GM12878 (cell line): Measurements from ENCODE around the gene HNRNPA0. TPM values are rescaled to one million over a fixed set of nuclear protein-coding genes. Genes with fewer than 3 reads are reported as not detected.

ENCODE experiments used
- ATAC-seq: fragments of 200-7000 bp; cut with Tn5 transposase; 3 replicates; pipeline ENCODE4 v1.9.1; 2020; ENCODE audit warnings: mild to moderate bottlenecking, moderate library complexity
- BruUV-seq: library from RNA; stranded (reverse); fragments of 400-500 nt; replicated peaks from 2 replicates; lab custom pipeline; 2021; lab: Mats Ljungman, UMichigan
- CTCF ChIA-PET: fragments of 300-600 bp; sonication (Branson Sonifier 250); formaldehyde crosslinking; extraction: SDS; loops from one replicate; lab custom pipeline; 2021; ENCODE audit warnings: inconsistent platforms; lab: Yijun Ruan, JAX
- POLR2A ChIA-PET: fragments of 350-600 bp; formaldehyde crosslinking; extraction: SDS; loops from one replicate; lab custom pipeline; 2021; ENCODE audit warnings: inconsistent platforms; lab: Charles Lee
- RAD21 ChIA-PET: fragments of 300-600 bp; sonication (Branson Sonifier 250); formaldehyde crosslinking; loops from one replicate; lab custom pipeline; 2023; ENCODE audit warnings: antibody characterized with exemption; ENCODE audit not compliant: unreplicated experiment; lab: Charles Lee
- SMC1A ChIA-PET: fragments of 300-600 bp; sonication (Branson Sonifier 250); formaldehyde crosslinking; loops from one replicate; lab custom pipeline; 2023; ENCODE audit not compliant: unreplicated experiment, uncharacterized antibody; lab: Charles Lee
- DNase-seq: peaks from one replicate; pipeline ENCODE4 v3.0.0-alpha.2; 2011; ENCODE audit warnings: low read depth, low spot score
- FAIRE-seq: peaks from 3 replicates; lab custom pipeline; 2011; peaks lifted over from hg19 to GRCh38; lab: Jason Lieb, UNC
- H2AFZ ChIP-seq: 2 replicates; pipeline ENCODE4 v1.6.0; 2011; ENCODE audit warnings: low read depth, low read length, control low read depth; ENCODE audit not compliant: control insufficient read depth
- H3K27ac ChIP-seq: 2 replicates; pipeline ENCODE4 v1.5.1; 2011; ENCODE audit warnings: control low read depth; ENCODE audit not compliant: control insufficient read depth, insufficient read depth
- H3K27me3 ChIP-seq, 2 experiments: replicated peaks in 1 of 2; 2 replicates each; pipeline versions ENCODE4 v1.6.0 to v1.6.1; 2011; ENCODE audit warnings: low read length in 1 of 2; ENCODE audit not compliant: control insufficient read depth in 2 of 2, insufficient read depth in 2 of 2
- H3K36me3 ChIP-seq, 2 experiments: 2 replicates each; pipeline ENCODE4 v1.5.1; 2011; ENCODE audit warnings: low read length in 1 of 2; ENCODE audit not compliant: control insufficient read depth in 2 of 2, insufficient read depth in 2 of 2
- H3K4me1 ChIP-seq: 2 replicates; pipeline ENCODE4 v1.6.1; 2011; ENCODE audit warnings: mild to moderate bottlenecking, low read length, moderate library complexity, mixed read lengths; ENCODE audit not compliant: control insufficient read depth, insufficient read depth
- H3K4me2 ChIP-seq: 2 replicates; pipeline ENCODE4 v1.6.0; 2011; ENCODE audit warnings: control low read depth; ENCODE audit not compliant: control insufficient read depth, insufficient read depth
- H3K4me3 ChIP-seq: fragments of 200-600 bp; sonication (generic); 2 replicates; pipeline ENCODE4 v1.5.1; 2016
- H3K79me2 ChIP-seq: 2 replicates; pipeline ENCODE4 v1.6.0; 2011; ENCODE audit warnings: low read length; ENCODE audit not compliant: control insufficient read depth, insufficient read depth
- H3K9ac ChIP-seq: 2 replicates; pipeline ENCODE4 v1.8.0; 2011; ENCODE audit warnings: low read length, control low read depth, mixed read lengths; ENCODE audit not compliant: control insufficient read depth, insufficient read depth
- H3K9me3 ChIP-seq: replicated peaks from 3 replicates; pipeline ENCODE4 v1.5.1; 2011; ENCODE audit warnings: mild to moderate bottlenecking, low read length; ENCODE audit not compliant: control insufficient read depth, insufficient read depth
- H4K20me1 ChIP-seq: 2 replicates; pipeline ENCODE4 v1.6.0; 2011; ENCODE audit not compliant: control insufficient read depth, insufficient read depth
- BCL11A ChIP-seq: IDR thresholded peaks from 2 replicates; pipeline ENCODE4 v1.6.1; 2011; ENCODE audit warnings: low read depth, low read length
- BHLHE40 ChIP-seq, 2 experiments: fragments of 450-650 bp in 1 of 2; IDR thresholded peaks; 2 replicates each; pipeline ENCODE4 v1.6.1; 2011 to 2017; ENCODE audit warnings: low read depth in 2 of 2, borderline replicate concordance in 1 of 2, improper control_type of control experiment in 1 of 2, low read length in 1 of 2, mild to moderate bottlenecking in 1 of 2
- EP300 ChIP-seq, 2 experiments: fragments of 150-350 bp in 1 of 2; IDR thresholded peaks; 2 replicates each; pipeline ENCODE4 v1.6.1; 2011 to 2012; ENCODE audit warnings: low read depth in 2 of 2, low read length in 2 of 2, borderline replicate concordance in 1 of 2, improper control_type of control experiment in 1 of 2, inconsistent platforms in 1 of 2; ENCODE audit not compliant: control insufficient read depth in 1 of 2
- IKZF1 ChIP-seq: fragments of 450-650 bp; conservative IDR thresholded peaks from 2 replicates; pipeline ENCODE4 v1.6.1; 2017; ENCODE audit warnings: antibody characterized with exemption, mild to moderate bottlenecking
- KLF5 ChIP-seq: fragments of 450-650 bp; IDR thresholded peaks from 2 replicates; pipeline ENCODE4 v1.6.1; 2014; ENCODE audit warnings: mild to moderate bottlenecking; ENCODE audit not compliant: partially characterized antibody
- MTA3 ChIP-seq: IDR thresholded peaks from 2 replicates; pipeline ENCODE4 v1.6.1; 2012; ENCODE audit warnings: low read length, inconsistent platforms, borderline replicate concordance
- MXI1 ChIP-seq: fragments of 150-350 bp; IDR thresholded peaks from 2 replicates; pipeline ENCODE4 v1.6.1; 2011; ENCODE audit warnings: low read depth, mild to moderate bottlenecking, inconsistent platforms, low read length, improper control_type of control experiment
- MYC ChIP-seq: IDR thresholded peaks from 2 replicates; pipeline ENCODE4 v1.6.1; 2011; ENCODE audit warnings: mild to moderate bottlenecking, low read length, moderate library complexity, inconsistent platforms; ENCODE audit not compliant: insufficient read depth, insufficient replicate concordance, insufficient read length, severe bottlenecking
- NBN ChIP-seq: fragments of 450-650 bp; IDR thresholded peaks from 2 replicates; pipeline ENCODE4 v1.6.1; 2016
- NFYB ChIP-seq: IDR thresholded peaks from 2 replicates; pipeline ENCODE4 v1.6.1; 2011; ENCODE audit warnings: low read depth, mild to moderate bottlenecking, low read length, improper control_type of control experiment, moderate library complexity; ENCODE audit not compliant: insufficient read depth
- POLR2AphosphoS2 ChIP-seq: IDR thresholded peaks from 2 replicates; pipeline ENCODE4 v1.6.1; 2011; ENCODE audit warnings: low read depth, mild to moderate bottlenecking, low read length, improper control_type of control experiment, moderate library complexity
- RAD21 ChIP-seq: IDR thresholded peaks from 2 replicates; pipeline ENCODE4 v1.6.1; 2011; ENCODE audit warnings: mild to moderate bottlenecking, low read depth, low read length, moderate library complexity; ENCODE audit not compliant: insufficient read depth
- RELA ChIP-seq: fragments of 450-650 bp; IDR thresholded peaks from 2 replicates; pipeline ENCODE4 v1.8.0; 2014; ENCODE audit warnings: borderline replicate concordance; ENCODE audit not compliant: partially characterized antibody
- SIN3A ChIP-seq: IDR thresholded peaks from 2 replicates; pipeline ENCODE4 v1.6.1; 2012; ENCODE audit warnings: low read depth, low read length, improper control_type of control experiment
- SMARCA5 ChIP-seq: fragments of 450-650 bp; IDR thresholded peaks from 2 replicates; pipeline ENCODE4 v1.6.1; 2017; ENCODE audit warnings: mild to moderate bottlenecking
- SMC3 ChIP-seq: IDR thresholded peaks from 2 replicates; pipeline ENCODE4 v1.6.1; 2011; ENCODE audit warnings: low read length, improper control_type of control experiment, borderline replicate concordance
- ZNF274 ChIP-seq: IDR thresholded peaks from one replicate; pipeline ENCODE4 v1.8.0; 2011; ENCODE audit not compliant: insufficient read length, insufficient read depth
- ZNF384 ChIP-seq: IDR thresholded peaks from 2 replicates; pipeline ENCODE4 v1.6.1; 2012; ENCODE audit warnings: low read depth, mild to moderate bottlenecking, low read length, improper control_type of control experiment, borderline replicate concordance
- WGBS: methylation state at CpG from one replicate; pipeline ENCODE4 v1.1.6; 2016; ENCODE audit warnings: low lambda C conversion rate; ENCODE audit not compliant: insufficient replicate concordance, insufficient coverage; ENCODE audit errors: missing lambda C conversion rate; 5-methylcytosine and 5-hydroxymethylcytosine counted together
- in situ Hi-C: fragments of 300-500 bp; cut with MboI; formaldehyde crosslinking; loops from 9 replicates; pipeline ENCODE4 v1.14.3; 2018; ENCODE audit warnings: mixed read lengths
- intact Hi-C: fragments of 100-400 bp; cut with micrococcal nuclease; formaldehyde crosslinking; loops from one replicate; pipeline ENCODE4 v1.14.2; 2022; ENCODE audit not compliant: unreplicated experiment
- polyA plus RNA-seq, 11 experiments: library from polyadenylated mRNA; depleted of rRNA in 4 of 11; unstranded in 6 of 11; stranded (reverse) in 5 of 11; fragments of >200 nt; fragmentation: Nextera tagmentation in 4 of 11; fragmentation: Illumina TruSeq in 1 of 11; extraction: Ambion mirVana in 4 of 11; extraction: Trizol in 1 of 11; gene quantifications; 1 replicate in 1 of 11; 2 replicates in 10 of 11; pipeline versions ENCODE4 v1.2.1 to v1.2.3, GENCODE V29; 2011 to 2016; ENCODE audit warnings: inconsistent platforms in 2 of 11, missing spikeins in 2 of 11, low read depth in 1 of 11
- total RNA-seq, 4 experiments: library from RNA; depleted of rRNA in 3 of 4; stranded (reverse); fragments of >200 nt in 3 of 4; fragmentation: Illumina TruSeq in 1 of 4; extraction: Trizol in 1 of 4; gene quantifications; 2 replicates each; pipeline versions ENCODE4 v1.2.1 to v1.2.3, GENCODE V29; 2013 to 2021
- TF ChIP-seq, protein P1 (sequence below), 3 experiments: IDR thresholded peaks in 2 of 3; conservative IDR thresholded peaks in 1 of 3; 2 replicates each; pipeline ENCODE4 v1.5.1; 2011; ENCODE audit warnings: low read depth in 3 of 3, low read length in 3 of 3, mild to moderate bottlenecking in 3 of 3, control low read depth in 2 of 3, moderate library complexity in 2 of 3, inconsistent platforms in 1 of 3, mixed read lengths in 1 of 3; ENCODE audit not compliant: control insufficient read depth in 2 of 3, insufficient read depth in 1 of 3; ENCODE audit errors: extremely low read depth in 1 of 3
- TF ChIP-seq, protein P2 (sequence below): fragments of 450-650 bp; IDR thresholded peaks from 2 replicates; pipeline ENCODE4 v1.6.1; 2016; ENCODE audit warnings: mild to moderate bottlenecking

Gene HNRNPA0
- total and polyA plus RNA-seq, 10 of the 15 experiments (the other 5 are each of a cell fraction or from before 2014, with no cell fraction given), result 6.3 to 45.0 (median 12.5) TPM

DNA sequence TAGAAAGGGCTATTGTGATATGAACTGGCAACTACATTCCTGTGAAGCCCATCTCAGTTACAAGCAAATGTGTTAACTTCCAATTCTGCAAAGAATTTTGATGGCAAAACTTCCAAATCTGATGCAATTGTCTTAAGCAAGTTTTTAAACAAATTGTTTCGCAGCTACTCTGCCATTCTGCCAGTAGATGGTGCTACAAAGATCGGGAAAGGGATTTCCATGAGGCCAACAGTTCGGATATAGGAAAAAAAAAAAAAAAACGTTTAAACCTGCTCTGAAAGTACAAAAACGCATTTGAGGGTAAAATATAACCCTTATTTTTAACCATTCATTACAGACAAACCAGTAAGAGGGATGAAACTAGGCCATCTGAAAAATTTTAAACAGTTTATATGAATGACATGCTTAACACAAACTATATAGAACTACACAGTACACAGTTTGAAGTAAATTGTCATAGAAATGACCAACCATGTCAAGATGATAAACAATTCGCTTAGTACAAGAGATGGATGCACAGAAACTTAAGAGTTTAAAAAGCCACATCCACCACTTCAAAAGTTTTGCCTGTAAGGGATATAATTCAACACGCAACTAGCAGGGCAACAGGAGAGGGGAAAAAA lies 2.2 kb downstream of the HNRNPA0 start:
- DNase-seq (no peak), FAIRE-seq (no peak), ATAC-seq (no peak)
- H2AFZ ChIP-seq, result no peak overlapping the region
- 0% methylated on average over 7 of the region's 7 CpGs for WGBS
- SMC1A ChIA-PET, result interaction anchor here (0.9 to 1.8 kb wide), 11 partner anchors 10 to 317 kb away, joined by 3 to 14 read pairs (median 3); no protein-coding TSS in a partner anchor
- peak overlapping the region; percentile 37; the same call in 1 of the 2 replicates for H3K27ac ChIP-seq
- no TSS peak for BruUV-seq
- H3K27me3 ChIP-seq, result no peaks in the 10 kb centered on the region
- RAD21 ChIA-PET, result interaction anchor here (0.7 to 2.0 kb wide), 9 partner anchors 10 to 285 kb away, joined by 3 to 16 read pairs (median 6); partner anchors contain the start of gene PKD2L2
- POLR2A ChIA-PET, result interaction anchor here (0.6 to 1.3 kb wide), 10 partner anchors 9 to 744 kb away, joined by 3 to 8 read pairs (median 4); partner anchors contain the start of genes FAM13B and KLHL3
- peak overlapping the region; percentile 98 for H3K9ac ChIP-seq
- H3K4me3 ChIP-seq, result peak overlapping the region; percentile 91
- intact Hi-C loops (loop anchor here (1.0 to 10.0 kb wide), 3 partner anchors 104 to 713 kb away; partner anchors contain the start of genes EGR1 and FAM13B), in situ Hi-C loops (no loop called here)
- CTCF ChIA-PET, result interaction anchor here (0.6 to 1.9 kb wide), 37 partner anchors 9 to 1312 kb away, joined by 3 to 56 read pairs (median 4); partner anchors contain the start of genes KLHL3 and PKD2L2
- H3K4me2 ChIP-seq, result peak overlapping the region; percentile 88
- H3K4me1 ChIP-seq, result peaks cover 15% of the 10 kb centered on the region
- no peaks in the 10 kb centered on the region for H4K20me1 ChIP-seq
- H3K36me3 ChIP-seq, result no peaks in the 10 kb centered on the region; a peak in 1 of 4 replicates
- peaks cover 48% of the 10 kb centered on the region for H3K79me2 ChIP-seq
- no peaks in the 10 kb centered on the region for H3K9me3 ChIP-seq
- TF ChIP-seq SIN3A (0 out of 2 replicates have a peak, but pooled peaks have one; percentile 15), SMARCA5 (no peak), NBN (peak; percentile 30; the same call in 1 of the 2 replicates), NFYB (no peak), ZNF384 (peak; percentile 69; the same call in 1 of the 2 replicates), ZNF274 (no peak), SMC3 (peak; percentile 33; the same call in 1 of the 2 replicates), MYC (no peak), RAD21 (peak; percentile 58), BHLHE40 (IDR thresholded peaks at IDR 0.05; ENCODE audit: borderline replicate concordance in 1 of 2, low read depth in 2 of 2, low read length in 1 of 2) (no peak), RELA (no peak), EP300 (IDR thresholded peaks at IDR 0.05; ENCODE audit: borderline replicate concordance in 1 of 2, control insufficient read depth in 1 of 2, low read depth in 2 of 2, low read length in 2 of 2) (no peak), BCL11A (no peak), IKZF1 (peak; percentile 69), MTA3 (0 out of 2 replicates have a peak, but pooled peaks have one; percentile 27), KLF5 (no peak), POLR2AphosphoS2 (0 out of 2 replicates have a peak, but pooled peaks have one; percentile 11), MXI1 (0 out of 2 replicates have a peak, but pooled peaks have one; percentile 8)
- TF ChIP-seq, protein P1, sequence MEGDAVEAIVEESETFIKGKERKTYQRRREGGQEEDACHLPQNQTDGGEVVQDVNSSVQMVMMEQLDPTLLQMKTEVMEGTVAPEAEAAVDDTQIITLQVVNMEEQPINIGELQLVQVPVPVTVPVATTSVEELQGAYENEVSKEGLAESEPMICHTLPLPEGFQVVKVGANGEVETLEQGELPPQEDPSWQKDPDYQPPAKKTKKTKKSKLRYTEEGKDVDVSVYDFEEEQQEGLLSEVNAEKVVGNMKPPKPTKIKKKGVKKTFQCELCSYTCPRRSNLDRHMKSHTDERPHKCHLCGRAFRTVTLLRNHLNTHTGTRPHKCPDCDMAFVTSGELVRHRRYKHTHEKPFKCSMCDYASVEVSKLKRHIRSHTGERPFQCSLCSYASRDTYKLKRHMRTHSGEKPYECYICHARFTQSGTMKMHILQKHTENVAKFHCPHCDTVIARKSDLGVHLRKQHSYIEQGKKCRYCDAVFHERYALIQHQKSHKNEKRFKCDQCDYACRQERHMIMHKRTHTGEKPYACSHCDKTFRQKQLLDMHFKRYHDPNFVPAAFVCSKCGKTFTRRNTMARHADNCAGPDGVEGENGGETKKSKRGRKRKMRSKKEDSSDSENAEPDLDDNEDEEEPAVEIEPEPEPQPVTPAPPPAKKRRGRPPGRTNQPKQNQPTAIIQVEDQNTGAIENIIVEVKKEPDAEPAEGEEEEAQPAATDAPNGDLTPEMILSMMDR (IDR thresholded peaks at IDR 0.05 in 2 of 3, conservative IDR thresholded peaks at IDR 0.05 in 1 of 3; ENCODE audit: control insufficient read depth in 2 of 3, extremely low read depth in 1 of 3, insufficient read depth in 1 of 3, low read depth in 3 of 3, low read length in 3 of 3), result peak; percentile 63 to 82 (median 69)
- TF ChIP-seq, protein P2, sequence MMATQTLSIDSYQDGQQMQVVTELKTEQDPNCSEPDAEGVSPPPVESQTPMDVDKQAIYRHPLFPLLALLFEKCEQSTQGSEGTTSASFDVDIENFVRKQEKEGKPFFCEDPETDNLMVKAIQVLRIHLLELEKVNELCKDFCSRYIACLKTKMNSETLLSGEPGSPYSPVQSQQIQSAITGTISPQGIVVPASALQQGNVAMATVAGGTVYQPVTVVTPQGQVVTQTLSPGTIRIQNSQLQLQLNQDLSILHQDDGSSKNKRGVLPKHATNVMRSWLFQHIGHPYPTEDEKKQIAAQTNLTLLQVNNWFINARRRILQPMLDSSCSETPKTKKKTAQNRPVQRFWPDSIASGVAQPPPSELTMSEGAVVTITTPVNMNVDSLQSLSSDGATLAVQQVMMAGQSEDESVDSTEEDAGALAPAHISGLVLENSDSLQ, result 0 out of 2 replicates have a peak, but pooled peaks have one; percentile 15
